HEK293T (cell line): ENCODE measurements around the gene ITGAD.

ENCODE experiments used
- CTCF ChIA-PET: fragments of 350-600 bp; formaldehyde crosslinking; extraction: SDS; loops from one replicate; lab custom pipeline; 2021; ENCODE audit warnings: antibody characterized with exemption, inconsistent platforms; lab: Yijun Ruan, JAX
- POLR2A ChIA-PET: fragments of 350-600 bp; formaldehyde crosslinking; extraction: SDS; loops from one replicate; lab custom pipeline; 2020; ENCODE audit warnings: antibody characterized with exemption, inconsistent platforms; lab: Yijun Ruan, JAX
- DNase-seq: peaks from one replicate; pipeline ENCODE4 v3.0.0; 2012; ENCODE audit warnings: mixed read lengths; ENCODE audit errors: extremely low spot score
- ARNT ChIP-seq: fragments of 450-650 bp; IDR thresholded peaks from 2 replicates; pipeline ENCODE4 v1.6.1; 2017; ENCODE audit warnings: mild to moderate bottlenecking
- BHLHE40 ChIP-seq: fragments of 450-650 bp; IDR thresholded peaks from 2 replicates; pipeline ENCODE4 v1.6.1; 2016; ENCODE audit warnings: mild to moderate bottlenecking, moderate library complexity, borderline replicate concordance
- ELF4 ChIP-seq: fragments of 450-650 bp; IDR thresholded peaks from 2 replicates; pipeline ENCODE4 v1.6.1; 2017; ENCODE audit warnings: antibody characterized with exemption
- FOXA1 ChIP-seq: fragments of 450-650 bp; IDR thresholded peaks from 2 replicates; pipeline ENCODE4 v1.6.1; 2016; ENCODE audit warnings: mild to moderate bottlenecking
- FOXK2 ChIP-seq: fragments of 450-650 bp; IDR thresholded peaks from 2 replicates; pipeline ENCODE4 v1.6.1; 2016; ENCODE audit warnings: mild to moderate bottlenecking
- FOXM1 ChIP-seq: fragments of 450-650 bp; IDR thresholded peaks from 2 replicates; pipeline ENCODE4 v1.6.1; 2017; ENCODE audit warnings: mild to moderate bottlenecking, borderline replicate concordance
- HDGF ChIP-seq: fragments of 450-650 bp; IDR thresholded peaks from 2 replicates; pipeline ENCODE4 v1.6.1; 2017; ENCODE audit warnings: antibody characterized with exemption, borderline replicate concordance
- L3MBTL2 ChIP-seq: fragments of 450-650 bp; conservative IDR thresholded peaks from 2 replicates; pipeline ENCODE4 v1.6.1; 2016; ENCODE audit warnings: mild to moderate bottlenecking
- LEF1 ChIP-seq: fragments of 450-650 bp; IDR thresholded peaks from 2 replicates; pipeline ENCODE4 v1.6.1; 2017; ENCODE audit warnings: mild to moderate bottlenecking, borderline replicate concordance
- NFRKB ChIP-seq: fragments of 450-650 bp; IDR thresholded peaks from 2 replicates; pipeline ENCODE4 v1.6.1; 2016; ENCODE audit warnings: mild to moderate bottlenecking, moderate library complexity
- SP1 ChIP-seq: fragments of 450-650 bp; IDR thresholded peaks from 2 replicates; pipeline ENCODE4 v1.6.1; 2017
- TARDBP ChIP-seq: fragments of 450-650 bp; IDR thresholded peaks from 2 replicates; pipeline ENCODE4 v1.6.1; 2016
- ZNF384 ChIP-seq: fragments of 450-650 bp; IDR thresholded peaks from 2 replicates; pipeline ENCODE4 v1.6.1; 2016
- TF ChIP-seq, protein P1 (sequence below): fragments of 450-650 bp; IDR thresholded peaks from 2 replicates; pipeline ENCODE4 v1.6.1; 2016

Gene ITGAD

DNA sequence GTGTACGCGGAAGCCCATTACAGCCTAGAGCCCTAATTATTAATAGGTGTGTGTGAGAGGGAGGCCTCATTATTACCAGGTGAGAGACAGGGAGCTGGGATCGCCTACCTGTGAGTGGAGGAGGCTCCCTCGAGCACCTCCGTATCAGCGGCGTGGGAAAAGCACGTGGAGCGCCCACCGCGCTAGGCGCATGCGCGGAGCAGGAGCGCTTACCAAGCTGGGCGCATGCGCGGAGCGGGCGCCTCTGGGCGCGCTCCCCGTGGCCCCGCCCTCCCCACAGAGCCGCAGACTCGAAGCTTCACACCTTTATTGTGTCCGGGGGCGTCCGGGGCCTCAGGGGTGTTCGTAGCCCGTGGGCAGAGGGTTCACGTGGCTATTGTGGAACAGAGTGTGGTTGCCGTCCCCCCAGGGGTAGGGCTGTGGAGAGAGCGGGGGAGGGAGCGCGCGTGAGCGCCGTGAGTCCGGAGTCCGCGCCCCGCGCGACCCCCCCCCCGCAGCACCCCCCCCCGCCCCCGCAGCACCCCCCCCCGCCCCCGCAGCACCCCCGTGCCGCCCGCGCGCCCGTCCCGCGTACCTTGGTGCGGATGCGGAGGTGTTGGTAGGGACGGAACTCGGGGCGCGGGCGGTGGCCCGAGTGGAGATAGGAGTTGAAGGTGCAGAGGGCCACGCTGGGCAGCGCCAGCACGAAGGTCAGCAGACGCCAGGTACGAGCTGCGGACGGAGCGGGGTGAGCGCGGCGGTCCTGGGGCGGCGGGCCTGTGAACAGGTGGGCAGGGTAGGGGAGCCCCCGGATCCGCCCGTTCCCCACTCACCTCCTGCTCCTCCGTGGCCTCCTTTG, 34.5 kb downstream of the ITGAD start:
- no peak for TF ChIP-seq NFRKB
- POLR2A ChIA-PET = interaction anchor here (1.1 to 1.2 kb wide), 2 partner anchors 15 to 33 kb away, joined by 3 to 5 read pairs; partner anchors contain the start of gene ZNF843
- DNase-seq = no peak
- CTCF ChIA-PET = no interaction called here

GRCh38 chr16:31428279-31428597, 35.1 kb downstream of the ITGAD start, which contains the start of gene COX6A2:
Gene COX6A2 (minus strand): TSS chr16:31428360. CDS start chr16:31428325, 35 bp downstream.
- CTCF ChIA-PET = no interaction called here
- POLR2A ChIA-PET = interaction anchor here (1.1 to 1.2 kb wide), 2 partner anchors 14 to 32 kb away, joined by 3 to 5 read pairs; partner anchors contain the start of gene ZNF843
- no peak for DNase-seq
- no peak for TF ChIP-seq HDGF
- no peak for TF ChIP-seq SP1
- no peak for TF ChIP-seq TARDBP
- no peak for TF ChIP-seq NFRKB
- TF ChIP-seq ARNT = no peak
- TF ChIP-seq FOXM1 = no peak
- TF ChIP-seq L3MBTL2 = no peak

GRCh38 chr16:31428638-31429247, 35.6 kb downstream of the ITGAD start:
- ChIA-PET CTCF (no interaction called here), POLR2A (interaction anchor here (1.1 to 1.2 kb wide), 2 partner anchors 14 to 32 kb away, joined by 3 to 5 read pairs; partner anchors contain the start of gene ZNF843)
- TF ChIP-seq ELF4 (no peak), HDGF (no peak), NFRKB (no peak), FOXM1 (no peak)
- DNase-seq = no peak

DNA sequence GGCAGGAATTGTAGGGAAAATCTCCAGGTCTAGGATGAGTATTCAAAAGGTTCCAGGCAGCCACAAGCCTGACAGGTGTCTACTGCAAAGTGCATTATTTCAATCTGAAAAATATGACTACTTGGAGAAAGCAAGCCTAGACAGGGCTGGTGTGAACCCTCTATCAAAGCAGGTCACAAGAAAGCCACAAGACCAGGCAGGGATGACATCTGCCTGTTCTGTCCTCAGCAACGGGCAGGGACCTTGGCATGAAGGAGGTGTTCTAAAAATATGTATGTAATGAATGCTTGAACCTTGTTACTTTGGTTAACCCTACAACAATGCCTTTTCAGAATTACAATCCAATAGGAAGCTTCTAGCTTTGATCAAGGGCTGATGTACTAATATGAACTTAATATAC, 36.2 kb downstream of the ITGAD start:
- ChIA-PET POLR2A (interaction anchor here (1.2 kb wide), 1 partner anchor 31 kb away, joined by 5 read pairs; no protein-coding TSS in a partner anchor), CTCF (no interaction called here)
- TF ChIP-seq LEF1 (no peak), L3MBTL2 (no peak), NFRKB (no peak), ELF4 (no peak), HDGF (no peak), BHLHE40 (no peak), FOXM1 (no peak)
- TF ChIP-seq, protein P1, sequence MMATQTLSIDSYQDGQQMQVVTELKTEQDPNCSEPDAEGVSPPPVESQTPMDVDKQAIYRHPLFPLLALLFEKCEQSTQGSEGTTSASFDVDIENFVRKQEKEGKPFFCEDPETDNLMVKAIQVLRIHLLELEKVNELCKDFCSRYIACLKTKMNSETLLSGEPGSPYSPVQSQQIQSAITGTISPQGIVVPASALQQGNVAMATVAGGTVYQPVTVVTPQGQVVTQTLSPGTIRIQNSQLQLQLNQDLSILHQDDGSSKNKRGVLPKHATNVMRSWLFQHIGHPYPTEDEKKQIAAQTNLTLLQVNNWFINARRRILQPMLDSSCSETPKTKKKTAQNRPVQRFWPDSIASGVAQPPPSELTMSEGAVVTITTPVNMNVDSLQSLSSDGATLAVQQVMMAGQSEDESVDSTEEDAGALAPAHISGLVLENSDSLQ = no peak
- DNase-seq = no peak

- TF ChIP-seq SP1 (no peak), NFRKB (no peak), ZNF384 (no peak)
- ChIA-PET POLR2A (no interaction called here), CTCF (no interaction called here)
- DNase-seq = no peak
Observed at GRCh38 chr16:31429796-31430195, 36.7 kb downstream of the ITGAD start.

DNA sequence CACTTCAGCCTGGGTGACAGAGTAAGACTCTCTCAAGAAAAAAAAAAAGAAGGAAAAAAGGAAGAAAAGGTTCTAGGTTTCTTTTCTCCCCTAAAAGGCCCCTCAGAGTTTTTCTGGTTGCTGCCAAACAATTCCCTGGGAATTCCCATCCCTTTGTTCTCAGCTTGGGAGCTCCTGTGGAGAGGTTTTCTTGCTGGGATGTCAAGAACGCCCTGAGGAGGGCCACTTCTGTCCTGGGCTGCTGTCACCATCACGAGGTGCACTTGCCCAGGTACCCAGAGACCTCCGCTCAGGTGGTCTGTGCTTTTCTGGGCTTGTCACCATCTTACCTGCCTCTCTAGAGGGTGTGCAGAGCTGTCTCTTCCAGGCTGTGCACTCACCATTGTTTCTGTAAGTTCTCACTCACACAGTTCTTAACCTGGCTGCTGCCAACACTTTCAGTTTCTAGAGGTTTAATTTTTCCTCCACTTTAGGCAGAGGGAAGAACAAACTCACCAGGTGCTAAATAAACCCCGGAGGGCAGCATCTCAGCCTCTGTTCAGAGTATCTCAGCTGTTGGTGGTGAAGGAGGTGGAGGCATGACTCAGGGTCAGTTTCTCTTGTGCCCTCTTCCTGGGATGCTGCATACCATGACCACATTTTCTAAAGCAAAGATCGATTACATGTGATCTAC, 37.4 kb downstream of the ITGAD start:
- TF ChIP-seq FOXK2 = no peak
- no peak for TF ChIP-seq LEF1
- no peak for TF ChIP-seq ARNT
- no peak for TF ChIP-seq L3MBTL2
- TF ChIP-seq TARDBP = no peak
- no peak for TF ChIP-seq SP1
- TF ChIP-seq FOXA1 = no peak
- TF ChIP-seq ZNF384 = no peak
- POLR2A ChIA-PET = interaction anchor here (1.4 kb wide), 1 partner anchor 8 kb away, joined by 3 read pairs; no protein-coding TSS in a partner anchor
- DNase-seq = no peak
- CTCF ChIA-PET = interaction anchor here (0.7 kb wide), 1 partner anchor 333 kb away, joined by 5 read pairs; no protein-coding TSS in a partner anchor

- ChIA-PET CTCF (no interaction called here), POLR2A (no interaction called here)
- DNase-seq = no peak
- TF ChIP-seq SP1 (no peak), FOXK2 (no peak), FOXA1 (no peak), BHLHE40 (no peak)
Observed at GRCh38 chr16:31435341-31436220, 42.4 kb downstream of the ITGAD start.
